PC-3 (cell line): ENCODE data around the gene CGB1.
"Not testable (repeated sequence)": the region's sequence is repeated elsewhere in the genome, so short reads cannot be mapped to it uniquely, and the experiment has no call there.

Source experiments
- CTCF ChIP-seq: fragments of 300-600 bp; sonication (generic); conservative IDR thresholded peaks from 2 replicates; pipeline ENCODE4 v1.5.1; 2017; ENCODE audit warnings: antibody characterized with exemption, low read depth, mild to moderate bottlenecking, low read length
- EZH2 ChIP-seq: fragments of 300-600 bp; sonication (generic); IDR thresholded peaks from one replicate; pipeline ENCODE4 v1.6.1; 2017; ENCODE audit warnings: antibody characterized with exemption, mild to moderate bottlenecking, low read length; ENCODE audit not compliant: unreplicated experiment
- EZH2phosphoT487 ChIP-seq: fragments of 300-600 bp; sonication (generic); IDR thresholded peaks from 2 replicates; pipeline ENCODE4 v1.6.1; 2018; ENCODE audit warnings: mild to moderate bottlenecking, antibody characterized with exemption, low read length, borderline replicate concordance

GRCh38 chr19:49025088-49025487, 11.6 kb downstream of the CGB1 start:
- not testable (repeated sequence) for TF ChIP-seq CTCF, EZH2, EZH2phosphoT487
